HG03066 (cell line): ENCODE data around the gene KDM4D.
"Not testable (repeated sequence)": the region's sequence is repeated elsewhere in the genome, so short reads cannot be mapped to it uniquely, and the experiment has no call there.

Experiments used
- ATAC-seq: cut with Tn5 transposase; IDR thresholded peaks from one replicate; pipeline ENCODE4 v1.9.1; 2021; ENCODE audit warnings: low read depth; ENCODE audit not compliant: unreplicated experiment

Gene KDM4D

GRCh38 chr11:94956963-94957362 lies 16.5 kb upstream of the KDM4D start:
- no peak for ATAC-seq

GRCh38 chr11:94958121-94958696 lies 15.3 kb upstream of the KDM4D start:
- ATAC-seq = no peak

- no peak for ATAC-seq
These were observed 14.3 kb upstream of the KDM4D start for GRCh38 chr11:94959179-94959578.

- no peak for ATAC-seq
These were observed 13.0 kb upstream of the KDM4D start for GRCh38 chr11:94960488-94960887.

- no peak for ATAC-seq
These were observed 12.3 kb upstream of the KDM4D start for GRCh38 chr11:94961255-94961654.

GRCh38 chr11:94964934-94965333 lies 8.6 kb upstream of the KDM4D start:
- ATAC-seq = no peak

- no peak for ATAC-seq
These were observed 5.1 kb upstream of the KDM4D start for GRCh38 chr11:94968334-94968958.

GRCh38 chr11:94972700-94973098 lies 810 bp upstream of the KDM4D start:
- no peak for ATAC-seq

GRCh38 chr11:94974178-94974577 lies 669 bp downstream of the KDM4D start:
- ATAC-seq = no peak

- no peak for ATAC-seq
These were observed 2.1 kb downstream of the KDM4D start for GRCh38 chr11:94975599-94975998.

- ATAC-seq = no peak
These were observed 13.9 kb downstream of the KDM4D start for GRCh38 chr11:94987378-94987777.

GRCh38 chr11:94988748-94989147 lies 15.2 kb downstream of the KDM4D start:
- no peak for ATAC-seq

- no peak for ATAC-seq
These were observed 20.0 kb downstream of the KDM4D start for GRCh38 chr11:94993400-94993943.

- no peak for ATAC-seq
These were observed 23.9 kb downstream of the KDM4D start for GRCh38 chr11:94997437-94997836.

- no peak for ATAC-seq
These were observed 24.8 kb downstream of the KDM4D start for GRCh38 chr11:94998285-94998684.

GRCh38 chr11:95003716-95004115 lies 30.2 kb downstream of the KDM4D start:
- no peak for ATAC-seq

- ATAC-seq = no peak
These were observed 32.1 kb downstream of the KDM4D start for GRCh38 chr11:95005642-95006041.

GRCh38 chr11:95011376-95011775 lies 37.9 kb downstream of the KDM4D start:
- no peak for ATAC-seq

GRCh38 chr11:95014184-95014821 lies 40.8 kb downstream of the KDM4D start:
- no peak for ATAC-seq

GRCh38 chr11:95016139-95016538 lies 42.6 kb downstream of the KDM4D start:
- no peak for ATAC-seq

- not testable (repeated sequence) for ATAC-seq
These were observed 48.0 kb downstream of the KDM4D start for GRCh38 chr11:95021468-95021867.

- no peak for ATAC-seq
These were observed 51.4 kb downstream of the KDM4D start, which contains the start of gene KDM4E for GRCh38 chr11:95024958-95025357. KDM4E (plus strand) TSS chr11:95025258; CDS start chr11:95025558, 300 bp downstream.
